GM10266 (cell line): ENCODE results near the gene DHRS4.

Experiments
- DNase-seq: peaks from one replicate; pipeline ENCODE4 v3.0.0; 2012; ENCODE audit errors: extremely low spot score
- CTCF ChIP-seq: IDR thresholded peaks from 2 replicates; pipeline ENCODE4 v1.5.1; 2012; ENCODE audit warnings: mild to moderate bottlenecking, low read depth; ENCODE audit not compliant: control insufficient read depth, insufficient read depth; ENCODE audit errors: missing control alignments

Gene DHRS4

GRCh38 chr14:23933108-23933741 is 20.3 kb upstream of the DHRS4 start:
- DNase-seq, result no peak
- no peak for TF ChIP-seq CTCF

- no peak for TF ChIP-seq CTCF
Measured at GRCh38 chr14:23933742-23934128, 19.8 kb upstream of the DHRS4 start.

DNA sequence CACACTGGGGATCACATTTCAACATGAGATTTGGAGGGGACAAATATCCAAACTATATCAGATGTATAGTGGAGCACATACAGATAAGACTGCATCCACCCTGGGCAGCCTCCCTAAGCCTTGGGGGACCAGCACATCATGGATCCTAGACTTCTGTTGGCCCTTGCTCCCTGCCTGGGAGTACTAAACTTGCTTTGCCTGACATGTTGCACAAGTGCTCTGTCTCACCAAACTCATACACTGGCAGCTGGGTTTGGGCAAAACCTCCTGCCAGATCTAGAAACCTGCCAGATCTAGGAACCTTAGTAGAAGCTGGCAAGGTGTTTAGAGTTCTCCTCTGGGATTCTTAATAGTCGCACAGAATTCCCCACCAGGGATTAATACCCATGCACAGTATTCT is 18.4 kb upstream of the DHRS4 start:
- no peak for TF ChIP-seq CTCF

More at GRCh38 chr14:23933742-23934128, 19.8 kb upstream of the DHRS4 start:
- DNase-seq, result no peak

DNA sequence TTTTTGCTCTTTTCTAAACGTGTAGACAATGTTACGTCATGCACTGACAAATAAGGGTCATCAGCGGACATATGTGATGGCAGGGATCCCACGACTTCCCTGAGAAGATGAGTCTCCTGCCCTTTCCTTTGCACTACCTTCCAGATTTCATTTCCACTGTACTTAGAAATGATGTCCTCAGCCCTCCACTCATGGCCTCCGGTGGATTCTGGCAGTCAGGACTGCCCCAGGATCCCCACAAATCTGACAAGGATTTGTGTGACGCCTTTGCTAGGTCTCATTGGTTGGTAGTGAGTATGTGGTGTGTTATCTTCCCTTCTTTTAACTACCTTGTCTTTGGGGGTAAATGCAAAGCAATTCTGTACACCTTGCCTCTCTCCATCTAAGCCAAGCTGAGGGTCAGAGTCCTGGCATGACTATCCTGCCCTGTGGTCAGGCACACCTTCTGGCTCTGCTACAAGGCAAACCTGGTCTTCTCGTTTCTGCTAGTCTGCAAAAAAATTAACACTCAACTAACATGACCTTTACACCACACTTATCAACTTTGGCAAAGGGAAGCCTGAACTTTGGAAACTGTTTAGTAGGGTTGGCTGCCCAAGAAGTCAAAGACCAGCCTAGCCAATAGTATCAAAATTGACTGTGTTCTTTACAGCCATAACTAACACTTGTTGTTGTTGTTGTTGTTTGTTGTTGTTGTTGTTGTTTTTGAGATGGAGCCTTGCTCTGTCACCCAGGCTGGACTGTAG is 17.3 kb upstream of the DHRS4 start:
- DNase-seq, result no peak

More for the DNA sequence above, 18.4 kb upstream of the DHRS4 start:
- DNase-seq, result no peak

DNA sequence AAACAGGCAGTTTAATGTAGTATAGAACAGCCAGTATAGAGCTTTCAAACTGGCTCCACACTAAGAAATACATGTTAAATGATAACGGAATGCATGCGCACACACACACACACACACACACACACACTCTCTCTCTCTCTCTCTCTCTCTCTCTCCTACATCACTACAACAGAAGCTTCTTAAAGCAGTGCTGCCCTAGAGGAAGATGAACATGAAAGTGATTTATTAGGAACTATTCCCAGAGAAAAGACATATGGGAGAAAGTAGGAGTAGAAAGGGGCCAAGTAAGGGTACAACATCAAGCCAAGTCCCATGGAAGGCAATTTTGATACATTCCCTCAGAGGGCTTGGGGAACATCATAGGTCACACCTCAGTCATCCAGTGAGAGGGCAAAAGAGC is 16.4 kb upstream of the DHRS4 start:
- no peak for DNase-seq
- TF ChIP-seq CTCF, result no peak

More for the DNA sequence above, 17.3 kb upstream of the DHRS4 start:
- no peak for TF ChIP-seq CTCF

- DNase-seq, result no peak
- TF ChIP-seq CTCF, result no peak
Measured at GRCh38 chr14:23938823-23939222, 14.7 kb upstream of the DHRS4 start.
